HL-60 (cell line): Measurements from ENCODE around the gene STOM.
A peak's percentile ranks its signal among the peaks of the same experiment; 100 is the strongest.

ENCODE experiments used
- DNase-seq, 2 experiments: peaks; one replicate each; pipeline ENCODE4 v3.0.0-alpha.2; 2010 to 2020; ENCODE audit warnings: low read depth in 1 of 2, low spot score in 1 of 2
- H3K27ac ChIP-seq: fragments of 250-450 bp; sonication (Bioruptor Pico); replicated peaks from 2 replicates; pipeline ENCODE4 v1.5.1; 2020; ENCODE audit warnings: mild to moderate bottlenecking, moderate library complexity
- H3K27me3 ChIP-seq: fragments of 250-450 bp; sonication (Bioruptor Pico); 2 replicates; pipeline ENCODE4 v1.5.1; 2021; ENCODE audit warnings: mild to moderate bottlenecking, moderate library complexity; ENCODE audit not compliant: insufficient read depth, poor library complexity, severe bottlenecking
- H3K4me3 ChIP-seq: replicated peaks from 2 replicates; pipeline ENCODE4 v1.5.1; 2011; ENCODE audit warnings: mild to moderate bottlenecking, control low read depth, low read length; ENCODE audit not compliant: insufficient read depth
- GABPA ChIP-seq: IDR thresholded peaks from 2 replicates; pipeline ENCODE4 v1.6.1; 2012; ENCODE audit warnings: low read depth
- POLR2AphosphoS5 ChIP-seq: IDR thresholded peaks from 2 replicates; pipeline ENCODE4 v1.6.1; 2012; ENCODE audit warnings: low read depth
- SPI1 ChIP-seq: IDR thresholded peaks from 2 replicates; pipeline ENCODE4 v1.6.1; 2012; ENCODE audit warnings: low read depth, mild to moderate bottlenecking, borderline replicate concordance
- TF ChIP-seq, protein P1 (sequence below): IDR thresholded peaks from 2 replicates; pipeline ENCODE4 v1.6.1; 2012; ENCODE audit warnings: low read depth; ENCODE audit not compliant: insufficient replicate concordance
- TF ChIP-seq, protein P2 (sequence below): IDR thresholded peaks from one replicate; pipeline ENCODE4 v1.5.1; 2011; ENCODE audit warnings: low read length, control low read depth, inconsistent platforms; ENCODE audit not compliant: insufficient read depth

The STOM gene

DNA sequence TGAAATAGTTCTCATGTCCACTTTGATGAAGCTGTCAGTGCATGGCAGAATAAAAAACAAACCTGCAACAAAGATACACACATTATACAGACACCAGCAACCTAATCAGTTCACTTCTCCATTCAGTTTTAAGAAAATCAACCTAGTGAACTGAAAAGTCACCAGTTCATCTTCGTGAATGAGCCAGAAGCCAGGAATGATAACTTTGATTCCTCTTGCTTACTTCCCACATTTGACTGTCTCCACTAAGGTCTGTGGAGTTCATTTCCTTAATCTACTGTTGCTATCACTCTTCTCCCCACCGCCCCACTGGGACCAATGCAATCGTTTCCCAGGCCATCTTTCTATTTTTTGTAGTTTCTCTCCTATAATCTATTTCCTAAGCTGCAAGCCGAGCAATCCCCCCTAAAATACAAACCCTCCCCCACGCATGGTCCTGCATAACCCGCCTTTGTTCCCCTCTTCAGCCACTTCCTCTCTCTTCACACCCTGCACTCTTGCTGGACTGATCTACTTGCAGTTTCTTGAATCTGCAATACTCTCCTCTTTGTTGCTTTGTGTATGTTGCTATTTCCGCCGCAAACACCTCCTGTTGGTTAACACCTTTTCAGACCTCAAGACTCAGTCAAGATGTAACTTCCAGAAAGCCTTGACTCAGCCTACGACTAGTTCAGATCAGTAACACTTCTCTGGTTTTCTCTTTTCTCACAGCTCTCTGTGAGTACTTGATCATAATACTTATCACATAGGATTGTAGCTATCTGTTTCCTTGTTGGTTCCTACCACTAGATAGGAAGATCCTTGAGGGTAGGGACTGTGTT, 16.6 kb downstream of the STOM start:
- DNase-seq, result peak in 1 of 2 experiments; percentile 80
- Histone ChIP-seq H3K4me3 (peak overlapping the region; percentile 15), H3K27me3 (no peaks in the 10 kb centered on the region), H3K27ac (peak overlapping the region; percentile 75)
- TF ChIP-seq POLR2AphosphoS5, result no peak
- TF ChIP-seq, protein P1, sequence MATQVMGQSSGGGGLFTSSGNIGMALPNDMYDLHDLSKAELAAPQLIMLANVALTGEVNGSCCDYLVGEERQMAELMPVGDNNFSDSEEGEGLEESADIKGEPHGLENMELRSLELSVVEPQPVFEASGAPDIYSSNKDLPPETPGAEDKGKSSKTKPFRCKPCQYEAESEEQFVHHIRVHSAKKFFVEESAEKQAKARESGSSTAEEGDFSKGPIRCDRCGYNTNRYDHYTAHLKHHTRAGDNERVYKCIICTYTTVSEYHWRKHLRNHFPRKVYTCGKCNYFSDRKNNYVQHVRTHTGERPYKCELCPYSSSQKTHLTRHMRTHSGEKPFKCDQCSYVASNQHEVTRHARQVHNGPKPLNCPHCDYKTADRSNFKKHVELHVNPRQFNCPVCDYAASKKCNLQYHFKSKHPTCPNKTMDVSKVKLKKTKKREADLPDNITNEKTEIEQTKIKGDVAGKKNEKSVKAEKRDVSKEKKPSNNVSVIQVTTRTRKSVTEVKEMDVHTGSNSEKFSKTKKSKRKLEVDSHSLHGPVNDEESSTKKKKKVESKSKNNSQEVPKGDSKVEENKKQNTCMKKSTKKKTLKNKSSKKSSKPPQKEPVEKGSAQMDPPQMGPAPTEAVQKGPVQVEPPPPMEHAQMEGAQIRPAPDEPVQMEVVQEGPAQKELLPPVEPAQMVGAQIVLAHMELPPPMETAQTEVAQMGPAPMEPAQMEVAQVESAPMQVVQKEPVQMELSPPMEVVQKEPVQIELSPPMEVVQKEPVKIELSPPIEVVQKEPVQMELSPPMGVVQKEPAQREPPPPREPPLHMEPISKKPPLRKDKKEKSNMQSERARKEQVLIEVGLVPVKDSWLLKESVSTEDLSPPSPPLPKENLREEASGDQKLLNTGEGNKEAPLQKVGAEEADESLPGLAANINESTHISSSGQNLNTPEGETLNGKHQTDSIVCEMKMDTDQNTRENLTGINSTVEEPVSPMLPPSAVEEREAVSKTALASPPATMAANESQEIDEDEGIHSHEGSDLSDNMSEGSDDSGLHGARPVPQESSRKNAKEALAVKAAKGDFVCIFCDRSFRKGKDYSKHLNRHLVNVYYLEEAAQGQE, result no peak
- TF ChIP-seq GABPA, result no peak
- TF ChIP-seq, protein P2, sequence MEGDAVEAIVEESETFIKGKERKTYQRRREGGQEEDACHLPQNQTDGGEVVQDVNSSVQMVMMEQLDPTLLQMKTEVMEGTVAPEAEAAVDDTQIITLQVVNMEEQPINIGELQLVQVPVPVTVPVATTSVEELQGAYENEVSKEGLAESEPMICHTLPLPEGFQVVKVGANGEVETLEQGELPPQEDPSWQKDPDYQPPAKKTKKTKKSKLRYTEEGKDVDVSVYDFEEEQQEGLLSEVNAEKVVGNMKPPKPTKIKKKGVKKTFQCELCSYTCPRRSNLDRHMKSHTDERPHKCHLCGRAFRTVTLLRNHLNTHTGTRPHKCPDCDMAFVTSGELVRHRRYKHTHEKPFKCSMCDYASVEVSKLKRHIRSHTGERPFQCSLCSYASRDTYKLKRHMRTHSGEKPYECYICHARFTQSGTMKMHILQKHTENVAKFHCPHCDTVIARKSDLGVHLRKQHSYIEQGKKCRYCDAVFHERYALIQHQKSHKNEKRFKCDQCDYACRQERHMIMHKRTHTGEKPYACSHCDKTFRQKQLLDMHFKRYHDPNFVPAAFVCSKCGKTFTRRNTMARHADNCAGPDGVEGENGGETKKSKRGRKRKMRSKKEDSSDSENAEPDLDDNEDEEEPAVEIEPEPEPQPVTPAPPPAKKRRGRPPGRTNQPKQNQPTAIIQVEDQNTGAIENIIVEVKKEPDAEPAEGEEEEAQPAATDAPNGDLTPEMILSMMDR, result no peak
- peak; percentile 97 for TF ChIP-seq SPI1

DNA sequence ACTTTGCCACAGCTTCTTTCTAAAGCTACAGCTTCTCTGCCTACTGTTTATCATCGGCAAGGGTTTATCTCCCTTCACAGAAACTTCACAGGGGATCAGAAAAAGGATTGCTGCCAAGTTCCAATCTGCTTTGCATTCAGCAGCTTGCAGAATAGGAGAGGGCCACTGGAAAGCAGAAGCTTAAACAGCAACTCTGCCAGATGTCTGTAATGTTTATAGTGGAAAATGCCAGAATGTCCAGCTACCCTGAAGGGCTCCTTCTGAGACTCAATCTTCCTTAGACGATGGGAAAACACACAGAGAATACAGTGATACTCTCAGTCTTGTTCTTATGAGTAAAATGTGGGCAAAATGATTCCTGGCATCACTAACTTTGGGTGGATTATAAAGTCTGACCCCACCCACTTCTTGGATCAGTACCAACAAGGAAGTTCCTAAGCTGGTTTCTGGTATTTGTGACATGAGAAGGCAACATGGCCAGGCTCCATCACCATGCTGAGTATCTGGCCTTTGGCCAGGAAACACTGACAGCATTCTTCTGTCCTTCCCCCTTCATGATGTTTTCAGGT, 19.0 kb downstream of the STOM start:
- Histone ChIP-seq H3K27me3 (no peaks in the 10 kb centered on the region), H3K27ac (no peak overlapping the region), H3K4me3 (no peak overlapping the region)
- TF ChIP-seq SPI1 (no peak), POLR2AphosphoS5 (no peak), GABPA (no peak)
- TF ChIP-seq, protein P2, result no peak
- TF ChIP-seq, protein P1, result no peak
- DNase-seq, result no peak

DNA sequence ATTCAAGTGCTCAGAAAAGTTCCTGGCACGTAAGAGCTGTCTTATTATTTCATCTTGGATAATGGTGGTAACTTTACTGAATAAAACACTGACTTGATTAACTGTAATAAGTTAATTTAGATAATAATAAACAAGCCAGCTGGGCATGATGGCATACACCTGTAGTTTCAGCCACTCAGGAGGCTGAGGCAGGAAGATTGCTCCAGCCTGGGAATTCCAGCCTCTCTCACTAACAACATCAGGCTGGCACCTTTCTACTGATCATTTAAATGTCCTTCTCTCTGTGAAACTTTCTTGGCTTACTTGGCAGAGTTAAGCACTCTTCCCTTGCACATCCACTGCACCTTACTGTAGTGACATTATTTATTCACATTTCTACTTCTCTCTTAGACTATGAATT, 20.0 kb downstream of the STOM start:
- Histone ChIP-seq H3K27ac (no peak overlapping the region), H3K27me3 (no peaks in the 10 kb centered on the region), H3K4me3 (no peak overlapping the region)
- no peak for DNase-seq
- no peak for TF ChIP-seq GABPA
- TF ChIP-seq, protein P1, result no peak
- TF ChIP-seq SPI1, result no peak
- TF ChIP-seq, protein P2, result no peak
- no peak for TF ChIP-seq POLR2AphosphoS5
